Measurements from ENCODE around the gene NDUFAF2. TPM values are rescaled to one million over a fixed set of nuclear protein-coding genes. Genes with fewer than 3 reads are reported as not detected.

NDUFAF2 gene
- 17.6 and 28.8 TPM in 2 replicates for total RNA-seq
- polyA plus RNA-seq = 50.3 and 51.2 TPM in 2 replicates

- no peaks in the 10 kb centered on the region for H3K9me3 ChIP-seq (ENCODE audit: low read depth)
- H3K27me3 ChIP-seq = no peaks in the 10 kb centered on the region
- TF ChIP-seq CTCF (IDR thresholded peaks at IDR 0.05; ENCODE audit: low read depth, low read length) = no peak
- peak within 1 kb of the TSS; percentile 59 for H3K4me3 ChIP-seq
- peak; percentile 94 to 95 for DNase-seq (ENCODE audit: low read depth in 1 of 2, low spot score in 1 of 2)
- H3K27ac ChIP-seq = peak within 1 kb of the TSS; percentile 78
- no peaks in the 10 kb centered on the region for H3K36me3 ChIP-seq
- peaks cover 6% of the 10 kb centered on the region for H3K4me1 ChIP-seq (ENCODE audit: low read depth)
Observed at GRCh38 chr5:60944904-60945812, at the start of gene NDUFAF2, which contains the start of gene ERCC8. TSS of gene NDUFAF2 (plus strand) at chr5:60945205. CDS start at chr5:60945256, 51 bp downstream. TSS of gene ERCC8 (minus strand) at chr5:60945070. CDS start at chr5:60945008, 62 bp downstream.

GRCh38 chr5:60896991-60897390 is 48.0 kb upstream of the NDUFAF2 start:
- Histone ChIP-seq H3K27me3 (no peaks in the 10 kb centered on the region), H3K36me3 (peaks cover 21% of the 10 kb centered on the region), H3K4me1 (ENCODE audit: low read depth) (no peaks in the 10 kb centered on the region), H3K9me3 (ENCODE audit: low read depth) (no peaks in the 10 kb centered on the region), H3K4me3 (no peak overlapping the region), H3K27ac (no peak overlapping the region)
- no peak for DNase-seq (ENCODE audit: low read depth in 1 of 2, low spot score in 1 of 2)
- no peak for TF ChIP-seq CTCF (IDR thresholded peaks at IDR 0.05; ENCODE audit: low read depth, low read length)

GRCh38 chr5:60903356-60903755 is 41.6 kb upstream of the NDUFAF2 start:
- Histone ChIP-seq H3K4me1 (ENCODE audit: low read depth) (no peaks in the 10 kb centered on the region), H3K27ac (no peak overlapping the region), H3K4me3 (no peak overlapping the region), H3K27me3 (no peaks in the 10 kb centered on the region), H3K36me3 (peaks cover 21% of the 10 kb centered on the region), H3K9me3 (ENCODE audit: low read depth) (no peaks in the 10 kb centered on the region)
- no peak for DNase-seq (ENCODE audit: low read depth in 1 of 2, low spot score in 1 of 2)
- no peak for TF ChIP-seq CTCF (IDR thresholded peaks at IDR 0.05; ENCODE audit: low read depth, low read length)

- Histone ChIP-seq H3K27ac (no peak overlapping the region), H3K4me1 (ENCODE audit: low read depth) (no peaks in the 10 kb centered on the region), H3K36me3 (peaks cover 3% of the 10 kb centered on the region), H3K4me3 (no peak overlapping the region), H3K27me3 (no peaks in the 10 kb centered on the region), H3K9me3 (ENCODE audit: low read depth) (no peaks in the 10 kb centered on the region)
- DNase-seq (ENCODE audit: low read depth in 1 of 2, low spot score in 1 of 2) = no peak
- TF ChIP-seq CTCF (IDR thresholded peaks at IDR 0.05; ENCODE audit: low read depth, low read length) = no peak
Observed at GRCh38 chr5:60916646-60917045, 28.4 kb upstream of the NDUFAF2 start.

- Histone ChIP-seq H3K4me3 (no peak overlapping the region), H3K27ac (no peak overlapping the region), H3K4me1 (ENCODE audit: low read depth) (no peaks in the 10 kb centered on the region), H3K9me3 (ENCODE audit: low read depth) (no peaks in the 10 kb centered on the region), H3K27me3 (no peaks in the 10 kb centered on the region), H3K36me3 (peaks cover 3% of the 10 kb centered on the region)
- TF ChIP-seq CTCF (IDR thresholded peaks at IDR 0.05; ENCODE audit: low read depth, low read length) = no peak
- no peak for DNase-seq (ENCODE audit: low read depth in 1 of 2, low spot score in 1 of 2)
Observed at GRCh38 chr5:60918466-60918865, 26.5 kb upstream of the NDUFAF2 start.
